Type B pancreatic cell (in vitro differentiated cells): Measurements from ENCODE around the gene GRIK2. TPM values are rescaled to one million over a fixed set of nuclear protein-coding genes. Genes with fewer than 3 reads are reported as not detected.

Source experiments
- DNase-seq: peaks from one replicate; pipeline ENCODE4 v3.0.0; 2021; ENCODE audit warnings: mixed read lengths; ENCODE audit not compliant: unreplicated experiment; ENCODE audit errors: extremely low spot score
- H3K27ac Mint-ChIP-seq: 2 replicates; pipeline ENCODE4 v1.8.0; 2021; ENCODE audit warnings: mild to moderate bottlenecking, mixed read lengths
- H3K27me3 Mint-ChIP-seq: 2 replicates; pipeline ENCODE4 v1.8.0; 2021; ENCODE audit warnings: mixed read lengths
- H3K36me3 Mint-ChIP-seq: 2 replicates; pipeline ENCODE4 v1.8.0; 2021; ENCODE audit warnings: mixed read lengths
- H3K4me1 Mint-ChIP-seq: one replicate; pipeline ENCODE4 v1.8.0; 2021; ENCODE audit warnings: mixed read lengths; ENCODE audit not compliant: unreplicated experiment
- H3K4me3 Mint-ChIP-seq: 2 replicates; pipeline ENCODE4 v1.8.0; 2021; ENCODE audit warnings: mild to moderate bottlenecking, mixed read lengths
- H3K9me3 Mint-ChIP-seq: 2 replicates; pipeline ENCODE4 v1.8.0; 2021; ENCODE audit warnings: mixed read lengths
- CTCF ChIP-seq: fragments of 200-600 bp; sonication (generic); conservative IDR thresholded peaks from 2 replicates; pipeline ENCODE4 v1.5.0; 2021; ENCODE audit warnings: antibody characterized with exemption, mild to moderate bottlenecking
- total RNA-seq: library from RNA; stranded (reverse); gene quantifications from 2 replicates; pipeline ENCODE4 v1.2.1, GENCODE V29; 2021; ENCODE audit warnings: low replicate concordance

The GRIK2 gene
- total RNA-seq, 1 donor from 2014 or later = 4.8 TPM

- Mint-ChIP-seq H3K27ac (no peak overlapping the region), H3K27me3 (no peaks in the 10 kb centered on the region), H3K4me1 (no peaks in the 10 kb centered on the region), H3K4me3 (no peak overlapping the region), H3K9me3 (no peaks in the 10 kb centered on the region), H3K36me3 (no peaks in the 10 kb centered on the region)
- DNase-seq = no peak
- TF ChIP-seq CTCF = no peak
These were observed 275.1 kb downstream of the GRIK2 start for GRCh38 chr6:101668496-101669030.

- H3K27ac Mint-ChIP-seq = no peak overlapping the region
These were observed 282.7 kb downstream of the GRIK2 start for GRCh38 chr6:101676187-101676586.

GRCh38 chr6:101682937-101683336, 289.4 kb downstream of the GRIK2 start:
- TF ChIP-seq CTCF = no peak
- Mint-ChIP-seq H3K27me3 (no peaks in the 10 kb centered on the region), H3K4me3 (no peak overlapping the region), H3K36me3 (no peaks in the 10 kb centered on the region), H3K4me1 (no peaks in the 10 kb centered on the region), H3K9me3 (no peaks in the 10 kb centered on the region), H3K27ac (no peak overlapping the region)
- no peak for DNase-seq

More at GRCh38 chr6:101676187-101676586, 282.7 kb downstream of the GRIK2 start:
- no peaks in the 10 kb centered on the region for H3K9me3 Mint-ChIP-seq
- DNase-seq = no peak
- H3K36me3 Mint-ChIP-seq = no peaks in the 10 kb centered on the region
- no peak overlapping the region for H3K4me3 Mint-ChIP-seq
- no peaks in the 10 kb centered on the region for H3K4me1 Mint-ChIP-seq
- H3K27me3 Mint-ChIP-seq = no peaks in the 10 kb centered on the region
- TF ChIP-seq CTCF = no peak

- TF ChIP-seq CTCF = no peak
- no peak for DNase-seq
These were observed 290.4 kb downstream of the GRIK2 start for GRCh38 chr6:101683884-101684283.

GRCh38 chr6:101686653-101687052, 293.1 kb downstream of the GRIK2 start:
- no peak for DNase-seq
- no peaks in the 10 kb centered on the region for H3K9me3 Mint-ChIP-seq
- H3K27ac Mint-ChIP-seq = no peak overlapping the region
- no peak overlapping the region for H3K4me3 Mint-ChIP-seq
- H3K36me3 Mint-ChIP-seq = no peaks in the 10 kb centered on the region
- no peaks in the 10 kb centered on the region for H3K27me3 Mint-ChIP-seq
- TF ChIP-seq CTCF = no peak
- no peaks in the 10 kb centered on the region for H3K4me1 Mint-ChIP-seq

More at GRCh38 chr6:101683884-101684283, 290.4 kb downstream of the GRIK2 start:
- Mint-ChIP-seq H3K4me1 (no peaks in the 10 kb centered on the region), H3K27me3 (no peaks in the 10 kb centered on the region), H3K4me3 (no peak overlapping the region), H3K27ac (no peak overlapping the region), H3K36me3 (no peaks in the 10 kb centered on the region), H3K9me3 (no peaks in the 10 kb centered on the region)

- H3K9me3 Mint-ChIP-seq = no peaks in the 10 kb centered on the region
- H3K36me3 Mint-ChIP-seq = no peaks in the 10 kb centered on the region
- H3K4me1 Mint-ChIP-seq = no peaks in the 10 kb centered on the region
- H3K4me3 Mint-ChIP-seq = no peak overlapping the region
- H3K27ac Mint-ChIP-seq = no peak overlapping the region
- H3K27me3 Mint-ChIP-seq = no peaks in the 10 kb centered on the region
- TF ChIP-seq CTCF = no peak
- no peak for DNase-seq
These were observed 295.6 kb downstream of the GRIK2 start for GRCh38 chr6:101689156-101689555.
